Activated T-helper 1 cell treated with Interleukin-2 at 50 U/mL for 16 hours (primary cell): ENCODE measurements around the gene CHMP4A.

Experiments
- DNase-seq: peaks from one replicate; pipeline ENCODE4 v3.0.0-alpha.2; 2020; ENCODE audit warnings: low read depth

CHMP4A gene

GRCh38 chr14:24178399-24179178 is 34.7 kb downstream of the CHMP4A start:
- DNase-seq: no peak

- no peak for DNase-seq
These were observed 35.4 kb downstream of the CHMP4A start for GRCh38 chr14:24177891-24178290.

- no peak for DNase-seq
These were observed 36.1 kb downstream of the CHMP4A start for GRCh38 chr14:24177041-24177825.

- DNase-seq: no peak
These were observed 36.7 kb downstream of the CHMP4A start for GRCh38 chr14:24176599-24176998.

- no peak for DNase-seq
These were observed 40.4 kb downstream of the CHMP4A start for GRCh38 chr14:24172871-24173281.

DNA sequence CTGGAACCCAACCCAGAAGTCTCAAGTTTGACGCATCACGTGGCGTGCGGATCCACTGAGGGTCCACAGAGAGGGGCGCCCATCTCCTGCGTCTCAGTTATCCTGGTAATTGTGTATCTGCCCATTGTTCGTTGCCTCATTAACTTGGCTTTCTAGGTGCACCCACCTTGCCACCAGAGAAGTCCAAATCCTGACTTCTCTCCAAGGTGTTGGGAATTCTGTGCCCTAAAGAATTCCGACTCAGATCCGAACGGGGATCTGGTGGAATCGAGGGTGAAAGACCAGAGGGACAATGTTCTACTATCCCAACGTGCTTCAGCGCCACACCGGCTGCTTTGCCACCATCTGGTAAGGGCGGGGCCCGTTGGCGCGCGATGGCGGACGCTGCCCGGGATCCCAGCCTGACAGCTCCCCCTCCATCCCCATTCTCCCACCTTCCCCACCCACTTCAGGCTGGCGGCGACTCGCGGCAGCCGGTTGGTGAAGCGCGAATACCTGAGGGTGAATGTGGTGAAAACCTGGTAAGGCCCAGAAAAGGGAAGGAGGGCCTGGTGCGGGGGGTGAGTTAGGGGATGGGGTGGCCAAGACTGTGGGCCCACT is 40.9 kb downstream of the CHMP4A start:
- no peak for DNase-seq

- peak; percentile 49 for DNase-seq
These were observed 41.6 kb downstream of the CHMP4A start, which contains the start of gene REC8 for GRCh38 chr14:24171422-24172260. Gene REC8 (plus strand): TSS chr14:24172080. CDS start chr14:24172553, 473 bp downstream.

GRCh38 chr14:24167469-24168114 is 45.7 kb downstream of the CHMP4A start:
- DNase-seq: no peak

- no peak for DNase-seq
These were observed 47.5 kb downstream of the CHMP4A start for GRCh38 chr14:24165785-24166184.

- no peak for DNase-seq
These were observed 48.7 kb downstream of the CHMP4A start for GRCh38 chr14:24164518-24164991.

- DNase-seq: no peak
These were observed 51.2 kb downstream of the CHMP4A start for GRCh38 chr14:24162093-24162492.

- peak; percentile 92 for DNase-seq
These were observed 52.2 kb downstream of the CHMP4A start, which contains the start of gene IRF9 for GRCh38 chr14:24160850-24161804. Gene IRF9 (plus strand): TSS chr14:24161265. CDS start chr14:24162145, 880 bp downstream.

DNA sequence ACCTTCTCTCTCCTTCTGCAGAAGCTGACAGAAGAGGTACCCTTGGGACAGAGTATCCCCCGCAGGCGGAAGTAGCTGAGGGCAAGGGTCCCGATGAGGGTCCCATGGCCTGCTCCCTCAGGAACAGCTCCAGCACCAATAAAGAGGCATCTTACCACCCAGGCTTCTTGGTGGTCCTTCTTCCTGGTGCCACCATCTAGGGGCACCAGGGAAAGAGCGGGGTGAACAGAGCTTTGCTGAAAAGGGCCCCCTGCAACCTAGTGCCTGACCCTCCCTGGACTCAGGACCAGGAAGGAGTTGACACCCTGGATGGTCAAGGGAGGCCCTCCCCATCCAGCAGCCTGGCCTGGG is 52.8 kb downstream of the CHMP4A start:
- DNase-seq: no peak

GRCh38 chr14:24159777-24160498 is 53.4 kb downstream of the CHMP4A start:
- no peak for DNase-seq
